Non-pigmented ciliary epithelial cell (primary cell): ENCODE data around the gene CCDC7.
"Not testable (repeated sequence)": the region's sequence is repeated elsewhere in the genome, so short reads cannot be mapped to it uniquely, and the experiment has no call there.

Experiments
- DNase-seq: peaks from one replicate; pipeline ENCODE4 v3.0.0-alpha.2; 2010; ENCODE audit warnings: low read depth

The CCDC7 gene

DNA sequence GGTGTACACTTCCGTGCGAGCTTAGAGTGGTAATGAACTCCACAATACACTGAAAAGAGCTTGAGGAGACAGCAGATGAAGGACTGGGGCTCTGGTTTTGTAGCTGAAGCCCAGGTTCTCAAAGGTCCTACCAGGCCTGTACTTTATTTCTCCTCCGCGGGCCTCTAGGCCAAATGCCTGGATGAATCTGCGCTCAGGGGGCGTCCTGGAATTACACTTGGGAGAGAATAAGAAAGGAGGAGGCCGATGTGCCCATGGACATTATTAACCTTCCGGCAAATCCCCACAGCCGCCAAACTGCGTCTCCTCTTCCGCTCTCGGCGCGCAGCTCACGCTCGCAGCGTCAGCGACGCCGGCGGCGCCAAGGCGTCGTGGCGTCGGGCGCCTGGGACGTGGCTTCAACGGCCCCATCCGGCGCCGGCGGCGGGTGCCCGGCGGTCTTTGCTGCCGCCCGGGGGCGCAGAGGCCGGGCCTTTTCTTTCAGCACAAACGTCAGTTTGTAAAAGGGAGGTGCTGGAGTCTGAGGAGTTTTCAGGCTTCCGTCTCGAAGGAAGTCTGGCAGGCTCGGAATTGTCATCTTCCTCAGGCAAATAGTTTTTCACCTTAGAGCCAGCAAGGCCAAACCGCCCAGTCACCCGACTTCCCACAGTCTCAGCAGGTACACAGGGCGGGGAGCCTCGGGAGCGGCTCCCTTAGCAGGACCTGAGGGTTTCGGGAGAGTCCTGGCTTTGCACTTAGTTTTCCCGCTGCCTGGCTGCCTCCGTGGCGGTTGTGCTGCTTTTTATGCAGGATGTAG lies at the start of gene CCDC7:
Gene CCDC7 (plus strand): TSS at position 401 of the 796 bp plus-strand sequence. CDS start 5,503 bp downstream, outside the sequence.
- DNase-seq: peak; percentile 36

- not testable (repeated sequence) for DNase-seq
Measured at GRCh38 chr10:32397163-32397562, 48.8 kb upstream of the CCDC7 start.

GRCh38 chr10:32399720-32400119 lies 46.2 kb upstream of the CCDC7 start:
- not testable (repeated sequence) for DNase-seq

DNA sequence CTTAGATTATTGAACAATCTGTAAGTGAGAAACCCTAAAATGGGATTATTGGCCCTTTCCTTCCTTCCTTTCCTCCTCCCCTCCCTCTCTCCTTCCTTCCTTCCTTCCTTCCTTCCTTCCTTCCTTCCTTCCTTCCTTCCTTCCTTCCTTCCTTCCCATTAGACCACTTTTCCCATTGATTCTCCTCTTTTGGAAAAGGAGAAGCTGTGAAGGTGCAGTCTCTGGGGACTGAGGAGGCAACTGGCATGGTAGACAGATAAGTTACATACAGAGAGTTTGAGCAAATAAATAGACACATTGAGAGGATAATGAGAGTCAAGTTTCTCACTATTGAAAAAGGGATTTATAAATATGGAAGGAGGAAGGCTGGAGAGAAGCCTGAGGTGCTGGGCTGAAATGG lies 45.0 kb upstream of the CCDC7 start:
- no peak for DNase-seq

DNA sequence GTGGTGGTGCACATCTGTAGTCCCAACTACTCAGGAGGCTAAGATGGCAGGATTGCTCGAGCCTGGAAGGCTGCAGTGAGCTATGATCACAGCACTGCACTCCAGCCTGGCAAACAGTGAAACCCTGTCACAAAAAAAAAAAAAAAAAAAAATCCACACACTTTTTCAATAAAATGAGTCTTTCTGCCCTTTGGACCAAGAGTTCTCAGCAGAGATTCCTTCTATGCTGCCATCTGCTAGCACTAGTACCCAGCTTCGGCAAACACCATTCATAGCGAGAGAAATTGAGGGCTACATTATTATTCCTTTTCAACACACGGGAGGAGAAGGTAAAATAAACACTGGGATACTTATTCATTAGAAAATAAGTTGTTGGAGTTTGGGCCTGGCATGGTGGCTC lies 43.4 kb upstream of the CCDC7 start:
- no peak for DNase-seq

- no peak for DNase-seq
Measured at GRCh38 chr10:32403091-32403490, 42.8 kb upstream of the CCDC7 start.

DNA sequence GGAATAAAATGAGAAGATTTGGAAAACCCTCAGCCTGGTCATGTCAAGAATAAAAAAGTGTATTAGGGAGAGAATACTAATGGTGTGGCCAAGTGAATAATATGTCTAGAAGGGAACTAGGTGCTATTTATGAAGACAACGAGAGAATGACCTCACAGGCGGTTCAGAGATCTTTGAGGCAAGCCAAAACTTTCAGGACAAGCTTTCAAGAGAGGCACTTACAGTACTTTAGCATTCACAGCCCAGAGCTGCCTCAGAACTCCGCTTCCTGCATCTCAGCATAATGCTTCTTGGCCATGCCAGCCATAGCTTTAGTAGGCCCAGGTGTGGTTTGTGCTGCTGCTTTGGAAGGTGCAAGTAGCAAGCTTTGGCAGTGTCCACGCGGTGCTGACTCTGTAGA lies 37.2 kb upstream of the CCDC7 start:
- DNase-seq: no peak

- DNase-seq: no peak
Measured at GRCh38 chr10:32409741-32410140, 36.2 kb upstream of the CCDC7 start.

- DNase-seq: no peak
Measured at GRCh38 chr10:32410569-32410968, 35.4 kb upstream of the CCDC7 start.

- DNase-seq: no peak
Measured at GRCh38 chr10:32411797-32412498, 34.0 kb upstream of the CCDC7 start.

DNA sequence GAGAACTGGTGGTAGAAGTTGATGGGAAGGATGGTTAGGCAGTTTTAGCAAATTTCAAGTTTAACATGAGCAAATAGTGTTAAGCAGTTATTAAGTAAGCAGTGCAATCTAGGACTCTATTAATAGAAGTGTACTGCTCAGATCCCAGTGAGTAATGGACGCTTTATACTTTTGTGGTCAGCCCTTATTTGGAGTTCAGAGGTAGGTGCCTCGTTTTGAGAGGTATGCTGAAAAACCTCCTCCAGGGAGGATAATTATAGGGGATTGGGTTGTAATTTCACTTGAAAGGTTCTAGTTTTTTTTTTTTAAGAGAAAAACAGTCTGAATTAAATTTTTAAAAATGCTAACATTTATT lies 33.5 kb upstream of the CCDC7 start:
- DNase-seq: peak; percentile 35

DNA sequence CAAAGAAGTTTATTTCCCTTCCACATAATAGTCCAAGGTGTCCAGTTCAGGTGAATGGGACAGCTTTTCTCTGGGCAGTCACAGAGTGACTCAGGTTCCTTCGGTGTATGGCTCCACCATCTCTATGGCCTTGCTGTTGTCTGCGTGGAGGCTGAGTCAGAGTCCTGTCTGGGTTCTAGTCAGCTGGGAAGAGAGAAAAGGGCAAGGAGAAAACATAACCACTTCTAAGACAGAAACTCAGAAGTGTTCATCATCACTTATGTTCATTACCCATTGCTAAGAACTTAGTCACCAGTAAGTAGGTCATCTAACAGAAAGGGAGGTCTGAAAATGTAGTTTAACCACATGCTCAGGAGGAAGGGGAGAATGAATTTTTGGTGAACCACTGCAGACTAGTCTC lies 32.4 kb upstream of the CCDC7 start:
- peak; percentile 95 for DNase-seq

GRCh38 chr10:32415361-32415760 lies 30.6 kb upstream of the CCDC7 start:
- DNase-seq: no peak

DNA sequence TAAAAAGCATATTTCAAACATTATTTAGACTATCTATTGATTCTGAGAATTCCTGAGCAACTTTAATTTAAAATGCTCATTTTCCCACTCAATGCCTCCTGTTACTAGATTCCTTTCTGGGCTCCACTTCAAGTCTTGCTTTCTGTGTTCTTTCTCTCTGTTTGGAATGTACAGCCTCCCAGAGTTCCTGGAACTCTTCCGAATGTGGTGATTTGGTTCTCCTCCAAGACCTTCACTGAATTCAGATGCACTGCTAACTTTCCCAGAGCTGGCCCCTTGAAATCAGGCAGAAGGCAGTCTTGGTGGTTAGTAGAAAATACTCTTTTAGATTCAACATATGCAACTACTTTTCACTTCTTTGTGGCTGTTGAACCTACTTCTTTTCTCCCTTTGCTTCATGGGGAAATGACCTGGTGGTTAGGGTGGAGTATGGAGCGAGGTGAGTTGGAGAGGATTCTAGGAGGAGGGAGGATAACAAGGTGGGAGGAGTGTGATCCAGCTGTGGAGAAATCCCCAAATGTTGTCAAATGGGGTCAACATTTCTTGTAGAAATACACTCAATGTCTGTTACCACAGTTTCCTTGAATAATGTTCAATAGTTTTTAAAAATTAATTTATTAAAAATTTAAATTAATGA lies 27.9 kb upstream of the CCDC7 start:
- DNase-seq: peak; percentile 52

DNA sequence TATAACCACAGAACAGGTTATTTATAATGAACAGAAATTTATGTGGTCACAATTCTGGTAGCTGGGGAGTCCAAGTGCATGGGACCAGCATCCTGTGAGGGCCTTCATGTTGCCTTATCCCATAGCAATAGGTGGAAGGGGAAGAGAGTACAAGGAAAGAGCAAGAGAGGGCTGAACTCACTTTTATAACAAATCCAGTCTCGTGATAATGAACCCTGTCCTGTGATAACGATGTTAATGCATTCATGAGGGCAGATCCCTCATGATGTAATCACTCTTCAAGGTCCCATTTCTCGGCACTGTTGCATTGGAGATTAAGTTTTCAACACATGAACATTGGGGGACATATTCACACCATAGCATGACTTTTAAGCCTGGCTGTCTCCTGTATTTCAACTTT lies 27.4 kb upstream of the CCDC7 start:
- DNase-seq: no peak

- no peak for DNase-seq
Measured at GRCh38 chr10:32419615-32420014, 26.3 kb upstream of the CCDC7 start.

DNA sequence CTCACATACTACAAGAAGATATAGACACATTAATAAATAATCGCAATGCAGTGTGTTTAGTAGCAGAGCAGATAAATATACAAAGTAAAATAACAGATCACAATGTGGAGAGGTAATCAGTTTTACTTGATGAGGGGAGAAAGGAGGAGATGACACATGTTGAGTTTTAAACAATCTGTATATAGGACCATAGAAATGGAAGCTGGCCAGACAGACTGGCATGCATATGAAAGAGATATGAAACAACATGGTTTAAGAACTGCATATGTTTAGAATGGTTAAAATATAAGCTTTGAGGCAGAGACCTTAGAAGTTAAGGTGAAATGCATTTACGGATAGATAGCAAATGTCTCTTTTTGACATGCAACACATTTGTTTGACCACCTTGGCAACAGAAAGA lies 19.8 kb upstream of the CCDC7 start:
- no peak for DNase-seq

- no peak for DNase-seq
Measured at GRCh38 chr10:32433542-32433941, 12.4 kb upstream of the CCDC7 start.

DNA sequence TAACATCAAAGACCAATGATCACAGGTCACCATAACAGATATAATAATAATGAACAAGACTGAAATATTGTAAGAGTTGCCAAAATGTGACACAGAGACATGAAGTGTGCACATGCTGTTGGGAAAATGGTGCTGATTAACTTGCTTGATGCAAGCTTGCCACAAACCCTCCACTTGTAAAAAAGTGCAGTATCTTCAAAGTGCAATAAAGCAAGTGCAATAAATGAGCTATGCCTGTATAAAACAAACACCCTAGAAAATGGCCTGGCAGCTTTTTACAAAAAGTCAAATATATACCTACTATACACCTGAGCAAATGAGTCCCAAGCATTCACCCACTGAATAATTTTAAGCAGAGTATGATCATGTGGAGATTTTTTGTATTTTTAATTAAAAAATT lies 9.7 kb upstream of the CCDC7 start:
- DNase-seq: no peak

DNA sequence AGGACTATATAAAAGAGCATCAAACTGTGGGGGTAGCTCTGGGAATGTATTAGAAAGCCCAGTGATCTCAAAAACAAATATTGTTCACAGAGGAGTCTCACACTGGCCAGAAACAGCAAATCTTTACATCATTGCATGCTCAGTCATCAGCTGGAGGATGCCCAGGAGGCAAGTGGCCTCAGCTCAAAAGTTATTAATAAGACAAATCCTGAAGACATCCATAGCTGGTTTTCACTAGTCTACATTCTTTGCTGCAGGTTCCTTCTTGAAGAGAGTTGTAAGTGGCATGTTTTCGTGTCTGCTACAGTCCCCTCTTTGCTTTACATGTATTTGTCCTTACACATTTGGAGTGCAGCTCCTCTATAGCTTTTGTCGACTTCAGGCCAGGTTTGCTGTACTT lies 8.6 kb upstream of the CCDC7 start:
- DNase-seq: no peak

DNA sequence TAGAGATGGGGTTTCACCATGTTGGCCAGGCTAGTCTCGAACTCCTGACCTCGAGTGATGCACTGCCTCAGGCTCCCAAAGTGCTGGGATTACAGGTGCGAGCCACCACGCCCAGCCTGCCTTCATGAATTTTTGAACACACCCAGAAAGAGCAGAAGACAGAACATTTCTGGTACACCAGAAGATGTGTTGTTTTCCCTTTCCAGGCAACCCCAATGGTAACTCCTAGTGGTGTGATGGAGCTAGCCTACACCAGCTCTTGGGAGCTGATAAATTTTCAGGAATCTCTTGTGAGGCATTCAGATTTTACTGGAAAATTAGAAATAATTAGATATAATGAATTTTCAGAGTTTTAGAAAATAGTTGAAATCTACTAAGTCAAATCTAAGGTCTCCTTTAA lies 904 bp upstream of the CCDC7 start:
- DNase-seq: no peak

GRCh38 chr10:32446536-32447406 lies 831 bp downstream of the CCDC7 start:
- no peak for DNase-seq
